Prostate gland (tissue), 2 donors: ENCODE results near the gene AKNA.

Experiments
- POLR2A ChIP-seq: fragments of 450-650 bp; IDR thresholded peaks from one replicate; pipeline ENCODE4 v1.6.1; 2016; ENCODE audit warnings: antibody characterized with exemption, mild to moderate bottlenecking
- POLR2AphosphoS5 ChIP-seq: sonication (generic); formaldehyde crosslinking; IDR thresholded peaks from one replicate; pipeline ENCODE4 v1.6.1; 2017; ENCODE audit warnings: antibody characterized with exemption
- TF ChIP-seq, protein P1 (sequence below), 4 experiments: fragments of 200-600 bp in 2 of 4; fragments of 450-650 bp in 2 of 4; sonication (generic) in 2 of 4; IDR thresholded peaks; 1 replicate in 3 of 4; 2 replicates in 1 of 4; pipeline ENCODE4 v1.5.1; 2016 to 2019; ENCODE audit warnings: antibody characterized with exemption in 4 of 4, mild to moderate bottlenecking in 2 of 4, moderate library complexity in 2 of 4

- TF ChIP-seq POLR2A (no peak), POLR2AphosphoS5 (no peak)
- TF ChIP-seq, protein P1, sequence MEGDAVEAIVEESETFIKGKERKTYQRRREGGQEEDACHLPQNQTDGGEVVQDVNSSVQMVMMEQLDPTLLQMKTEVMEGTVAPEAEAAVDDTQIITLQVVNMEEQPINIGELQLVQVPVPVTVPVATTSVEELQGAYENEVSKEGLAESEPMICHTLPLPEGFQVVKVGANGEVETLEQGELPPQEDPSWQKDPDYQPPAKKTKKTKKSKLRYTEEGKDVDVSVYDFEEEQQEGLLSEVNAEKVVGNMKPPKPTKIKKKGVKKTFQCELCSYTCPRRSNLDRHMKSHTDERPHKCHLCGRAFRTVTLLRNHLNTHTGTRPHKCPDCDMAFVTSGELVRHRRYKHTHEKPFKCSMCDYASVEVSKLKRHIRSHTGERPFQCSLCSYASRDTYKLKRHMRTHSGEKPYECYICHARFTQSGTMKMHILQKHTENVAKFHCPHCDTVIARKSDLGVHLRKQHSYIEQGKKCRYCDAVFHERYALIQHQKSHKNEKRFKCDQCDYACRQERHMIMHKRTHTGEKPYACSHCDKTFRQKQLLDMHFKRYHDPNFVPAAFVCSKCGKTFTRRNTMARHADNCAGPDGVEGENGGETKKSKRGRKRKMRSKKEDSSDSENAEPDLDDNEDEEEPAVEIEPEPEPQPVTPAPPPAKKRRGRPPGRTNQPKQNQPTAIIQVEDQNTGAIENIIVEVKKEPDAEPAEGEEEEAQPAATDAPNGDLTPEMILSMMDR (IDR thresholded peaks at IDR 0.05), result no peak
These were observed 79.9 kb downstream of the AKNA start for GRCh38 chr9:114307899-114308267.
